HG03066 (cell line): ENCODE data around the gene C3orf70.

Experiments used
- ATAC-seq: cut with Tn5 transposase; IDR thresholded peaks from one replicate; pipeline ENCODE4 v1.9.1; 2021; ENCODE audit warnings: low read depth; ENCODE audit not compliant: unreplicated experiment

C3orf70 gene

DNA sequence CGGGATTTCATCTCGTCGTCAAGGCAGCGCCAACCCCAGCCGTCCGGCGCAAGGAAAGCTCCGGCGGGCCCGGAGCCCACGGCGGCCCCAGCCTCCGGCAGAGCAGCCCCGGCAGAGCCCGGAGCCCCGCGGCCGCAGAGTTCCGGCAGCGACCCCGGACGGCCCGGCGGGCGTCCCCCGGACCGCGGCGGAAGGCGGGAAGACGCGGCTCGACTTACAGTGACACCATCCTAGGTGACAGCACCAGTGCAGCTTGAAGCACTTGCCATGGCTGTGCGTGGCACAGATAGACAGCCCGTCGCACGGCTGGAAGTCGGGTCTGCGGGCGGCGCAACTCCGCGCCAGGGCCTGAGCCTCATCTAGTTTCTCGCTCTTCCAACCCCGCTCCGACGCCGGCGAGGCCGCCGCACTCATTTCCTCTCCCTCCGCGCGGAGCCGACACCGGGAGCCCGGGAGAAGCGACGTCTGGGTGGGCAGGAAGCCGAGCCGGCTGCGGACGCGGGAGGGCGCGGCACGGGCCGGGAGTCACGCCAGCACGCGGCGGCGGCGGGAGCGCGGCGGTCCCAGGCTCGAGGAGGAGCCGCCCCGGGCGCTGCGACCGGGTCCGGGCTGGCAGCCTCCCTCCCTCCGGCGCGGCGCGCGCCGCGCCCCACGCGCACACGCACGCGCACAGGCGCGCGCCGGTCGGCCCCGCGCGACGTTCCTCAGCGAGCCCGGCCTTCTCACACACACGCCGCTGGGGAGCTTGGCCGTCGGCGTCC is at the start of gene C3orf70:
Gene C3orf70, minus strand, starts transcription at position 651 of the 761 bp plus-strand sequence. Its CDS starts 237 bp downstream, at position 414.
- ATAC-seq, result no peak

GRCh38 chr3:185200639-185201038 is 47.8 kb upstream of the C3orf70 start:
- ATAC-seq, result no peak

- no peak for ATAC-seq
These were observed 46.8 kb upstream of the C3orf70 start for GRCh38 chr3:185199671-185200070.

DNA sequence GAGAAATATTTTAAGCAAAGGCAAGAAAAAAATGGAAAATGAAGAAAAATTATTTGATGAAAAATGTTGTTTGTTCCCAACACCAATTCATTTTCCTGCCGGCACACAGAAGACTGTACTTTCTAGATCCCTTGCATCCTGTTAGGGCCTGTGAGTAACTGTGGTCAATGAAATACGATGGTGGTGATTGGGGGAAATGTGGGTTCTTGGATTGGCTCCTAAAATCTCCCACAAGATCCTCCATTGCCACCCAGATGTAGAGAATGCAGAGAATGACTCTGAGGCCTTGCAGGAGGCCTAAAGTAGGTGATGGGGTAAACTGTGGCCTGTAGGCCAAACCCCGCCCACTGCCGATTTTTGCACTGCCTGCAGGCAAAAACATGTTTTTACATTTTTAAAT is 46.3 kb upstream of the C3orf70 start:
- ATAC-seq, result no peak

- no peak for ATAC-seq
These were observed 44.2 kb upstream of the C3orf70 start for GRCh38 chr3:185197068-185197467.

DNA sequence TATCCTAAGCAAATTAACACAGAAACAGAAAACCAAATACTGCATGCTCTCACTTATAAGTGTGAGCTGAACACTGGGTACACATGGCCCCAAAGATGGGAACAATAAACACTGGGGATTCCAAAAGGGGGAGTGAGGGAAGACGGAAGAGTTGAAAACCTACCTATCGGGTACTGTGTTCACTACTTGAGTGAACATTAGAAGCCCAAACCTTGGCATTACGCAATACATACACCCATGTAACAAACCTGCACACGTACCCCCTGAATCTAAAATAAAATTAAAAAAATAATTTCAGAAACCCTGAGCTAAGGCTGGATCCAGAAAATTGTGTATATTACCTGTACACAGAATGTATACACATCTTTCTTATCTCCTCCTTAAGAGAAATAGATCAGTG is 42.8 kb upstream of the C3orf70 start:
- ATAC-seq, result no peak

DNA sequence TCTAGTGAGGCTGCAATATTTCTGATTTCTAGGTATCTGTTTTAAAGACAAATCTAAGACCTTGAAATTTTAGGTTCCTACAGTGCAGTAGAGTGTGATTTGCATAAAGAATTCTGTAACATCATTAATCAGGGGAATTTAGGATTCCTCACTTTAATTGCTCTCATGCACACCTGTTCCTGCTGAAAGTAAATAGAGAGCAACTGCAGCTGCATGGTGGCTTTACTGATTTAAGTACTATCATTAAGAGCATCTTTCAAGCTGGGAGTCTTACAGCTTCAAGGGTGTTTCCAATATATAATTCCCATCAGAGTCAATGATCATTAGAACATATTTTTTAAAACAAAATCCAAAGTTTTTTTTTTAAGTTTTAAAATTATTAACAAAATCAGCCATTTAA is 36.0 kb upstream of the C3orf70 start:
- ATAC-seq, result no peak

DNA sequence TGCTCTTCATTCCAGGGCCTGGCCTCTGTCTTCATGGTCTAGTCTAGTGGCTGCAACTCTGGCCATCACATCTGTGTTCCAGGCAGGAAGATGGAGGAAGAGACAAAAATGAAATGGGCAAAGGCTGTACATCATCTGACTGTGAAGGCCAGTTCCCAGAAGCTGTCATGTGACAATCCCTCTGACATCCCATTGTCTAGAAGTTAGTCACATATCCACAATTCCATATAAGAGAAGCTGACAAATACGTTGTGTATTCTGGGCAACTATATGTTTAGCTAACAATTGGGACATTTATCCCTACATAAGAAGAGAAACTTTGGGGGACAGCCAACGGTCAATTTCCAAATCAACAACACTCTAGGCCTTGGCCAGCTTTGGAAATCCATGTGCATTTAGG is 34.5 kb upstream of the C3orf70 start:
- ATAC-seq, result no peak

- ATAC-seq, result no peak
These were observed 24.0 kb upstream of the C3orf70 start for GRCh38 chr3:185176750-185177359.

DNA sequence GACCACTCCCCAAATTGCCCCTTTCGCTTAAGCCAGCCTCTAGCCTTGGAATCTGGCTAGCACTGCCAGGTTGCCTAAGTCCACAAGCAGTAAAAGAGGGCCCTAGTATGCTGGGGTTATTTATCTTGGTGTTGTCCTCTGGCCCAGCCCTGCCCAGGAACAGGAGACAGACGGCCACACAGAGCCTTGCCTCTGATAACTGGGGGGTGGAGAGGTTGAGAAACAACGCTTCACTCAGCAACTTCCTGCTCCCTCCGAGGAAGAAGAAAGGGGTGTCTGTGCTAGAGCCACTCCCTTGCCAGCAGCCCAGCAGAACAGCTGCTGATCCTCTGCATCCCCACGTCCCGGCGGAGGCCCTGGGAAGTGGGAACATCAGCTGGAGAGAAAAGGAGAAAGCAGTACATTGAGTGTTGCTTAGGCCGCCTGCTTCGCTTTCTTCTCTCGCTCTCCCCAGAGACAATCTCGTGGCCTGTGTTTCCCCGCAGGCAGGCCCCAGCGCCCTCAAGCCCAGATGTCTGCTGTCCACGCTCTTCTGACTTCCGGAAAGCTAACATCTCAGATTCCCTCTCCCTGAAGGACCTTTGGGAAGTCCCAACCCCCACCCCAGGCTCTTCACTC is 22.6 kb upstream of the C3orf70 start:
- ATAC-seq, result no peak

- ATAC-seq, result no peak
These were observed 19.5 kb upstream of the C3orf70 start for GRCh38 chr3:185172086-185173049.

DNA sequence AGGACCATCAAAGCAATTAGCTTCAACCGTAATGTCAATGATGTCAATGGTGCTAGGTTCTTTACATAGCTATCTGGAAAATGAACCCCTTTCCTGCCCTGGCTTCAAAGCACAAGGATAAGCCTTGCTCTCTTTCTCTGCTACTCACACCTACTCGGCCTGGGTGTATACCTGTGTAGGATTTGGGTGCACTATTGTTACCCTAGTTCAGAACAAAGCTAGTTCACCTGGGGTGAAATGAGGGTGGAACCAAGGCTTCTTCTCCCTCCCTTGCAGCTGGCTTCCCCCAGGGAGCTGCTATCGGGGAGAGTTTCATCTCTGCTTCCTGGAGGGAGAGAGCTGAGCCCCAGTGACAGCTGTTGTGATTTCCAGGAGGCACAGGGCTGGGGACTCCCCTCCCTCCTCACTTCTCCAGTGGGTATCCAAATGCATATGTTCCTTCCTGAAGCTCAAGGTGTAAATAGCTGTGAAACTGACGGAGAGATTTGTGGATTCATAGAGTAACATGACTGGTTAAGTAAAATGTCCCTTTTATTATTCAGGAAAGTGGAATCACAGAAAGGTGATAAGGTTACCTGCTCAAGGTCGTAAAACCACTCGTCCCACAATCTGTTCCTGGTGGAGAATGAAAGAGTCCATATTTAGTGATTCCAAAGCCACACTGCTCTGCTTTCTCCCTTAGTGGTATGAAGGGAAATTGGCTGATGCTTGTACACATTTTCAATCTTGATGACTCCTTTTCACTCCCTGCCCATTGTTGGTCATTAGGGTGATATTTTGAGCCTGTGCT is 11.8 kb upstream of the C3orf70 start:
- ATAC-seq, result no peak

DNA sequence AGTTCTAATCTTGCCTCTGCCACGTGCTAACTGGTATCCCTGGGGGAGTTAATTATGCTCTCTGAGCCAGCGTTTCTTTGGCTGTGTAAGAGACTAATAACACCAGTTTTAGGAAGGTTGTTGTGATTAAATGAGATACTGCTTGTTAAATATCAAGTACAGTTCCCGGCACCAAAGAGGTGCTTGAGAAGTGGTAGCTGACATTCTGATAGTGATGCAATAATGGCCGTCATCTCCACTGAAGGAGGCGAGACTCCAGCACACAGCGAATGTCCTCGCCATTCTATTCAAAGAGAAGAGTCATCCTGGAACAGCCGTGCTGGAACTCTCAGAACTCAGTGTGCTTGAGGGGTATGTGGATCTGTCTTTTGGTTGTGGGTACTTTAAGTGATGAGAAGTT is 9.8 kb upstream of the C3orf70 start:
- no peak for ATAC-seq

DNA sequence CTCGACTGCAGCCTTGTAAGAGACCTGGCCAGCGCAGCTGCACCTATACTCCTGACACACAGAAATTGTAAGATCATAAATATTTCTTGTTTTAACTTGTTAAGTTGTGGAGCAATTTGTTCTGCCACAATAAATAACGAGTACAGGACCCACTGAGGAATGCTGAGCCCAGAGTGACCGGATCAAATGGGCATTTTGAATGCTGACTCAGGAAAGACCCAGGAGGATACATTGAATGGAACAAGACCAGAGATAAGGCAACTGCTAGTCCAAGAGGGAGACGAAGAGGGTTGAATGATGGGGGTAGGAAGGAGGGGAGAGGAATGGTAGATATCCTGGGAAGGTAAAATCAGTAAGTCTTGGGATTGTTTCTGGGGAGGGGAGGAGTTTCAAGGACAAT is 8.9 kb upstream of the C3orf70 start:
- ATAC-seq, result no peak

- ATAC-seq, result no peak
These were observed 4.5 kb upstream of the C3orf70 start for GRCh38 chr3:185157347-185157746.

DNA sequence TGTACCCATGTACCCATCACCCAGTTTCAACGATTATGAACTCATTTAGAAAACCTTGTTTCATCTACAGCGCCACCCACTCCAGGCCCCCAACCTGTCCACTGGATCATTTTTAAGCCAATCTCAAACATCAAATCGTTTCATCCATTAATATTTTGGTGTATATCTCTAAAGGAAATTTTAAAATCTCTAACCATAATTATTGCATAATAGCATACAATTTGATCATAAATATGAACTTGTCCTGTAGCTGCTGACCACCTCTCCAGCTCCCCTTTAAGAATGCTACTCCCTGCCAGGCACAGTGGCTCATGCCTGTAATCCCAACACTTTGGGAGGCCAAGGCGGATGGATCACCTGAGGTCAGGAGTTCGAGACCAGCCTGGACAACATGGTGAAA is 2.8 kb upstream of the C3orf70 start:
- no peak for ATAC-seq

GRCh38 chr3:185153861-185154629 is 1.2 kb upstream of the C3orf70 start:
- no peak for ATAC-seq

DNA sequence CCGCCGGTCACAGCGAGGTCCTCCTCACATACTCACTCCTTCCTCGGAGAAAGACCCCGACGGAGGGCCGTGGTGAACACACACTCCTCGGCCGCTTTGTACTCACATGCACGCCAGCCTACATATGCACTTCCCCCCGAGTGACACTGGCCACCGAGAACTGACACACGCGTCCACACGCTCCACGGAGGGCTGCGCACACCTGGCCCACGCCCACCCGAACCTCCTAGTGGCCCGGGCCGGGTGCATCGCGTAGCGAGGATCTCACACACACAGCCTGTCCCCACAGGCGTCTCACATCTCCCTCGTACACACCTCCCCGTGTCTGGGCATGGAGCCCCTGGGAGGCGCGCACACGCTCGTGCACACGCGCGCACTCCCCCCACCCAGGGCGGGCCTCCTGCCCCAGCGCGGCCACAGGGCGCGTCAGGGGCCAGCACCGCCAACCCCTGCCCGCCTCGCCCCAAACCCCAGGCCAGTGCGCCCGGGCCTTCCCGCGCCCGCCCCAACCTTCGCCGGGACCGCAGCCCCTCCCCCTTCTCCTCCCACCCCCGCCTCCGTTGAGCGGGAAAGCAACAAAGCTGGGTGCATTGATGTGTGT is 411 bp upstream of the C3orf70 start:
- no peak for ATAC-seq

DNA sequence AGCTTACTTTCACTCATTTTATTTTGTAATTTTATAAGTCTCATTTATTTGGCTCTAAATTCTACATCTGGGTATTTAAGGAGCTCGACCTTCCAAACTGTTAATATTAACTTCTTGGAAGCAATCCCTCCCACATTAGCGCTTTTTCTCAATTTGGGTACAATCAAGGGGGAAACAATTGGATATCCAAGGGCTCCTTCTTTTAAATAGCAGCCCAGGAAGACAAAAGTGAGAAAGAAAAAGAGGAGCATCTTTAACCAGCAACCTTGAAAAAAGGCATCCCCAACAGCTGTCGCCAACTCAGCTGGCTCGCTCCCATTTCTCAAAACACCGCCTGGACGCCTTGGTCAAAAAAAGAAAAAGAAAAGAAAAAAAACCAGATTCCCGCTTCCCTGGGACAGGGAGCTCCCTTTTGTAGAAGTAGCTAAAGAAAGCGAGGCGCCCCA is 873 bp downstream of the C3orf70 start:
- no peak for ATAC-seq
